Kidney epithelial cell (primary cell): ENCODE results near the gene CBFA2T3. TPM values are rescaled to one million over a fixed set of nuclear protein-coding genes. Genes with fewer than 3 reads are reported as not detected.

Experiments
- DNase-seq: peaks from one replicate; pipeline ENCODE4 v3.0.0-alpha.2; 2010; ENCODE audit warnings: low read depth
- H3K27me3 ChIP-seq: 2 replicates; pipeline ENCODE4 v1.6.0; 2011; ENCODE audit warnings: low read length; ENCODE audit not compliant: control insufficient read depth, insufficient read depth
- H3K36me3 ChIP-seq: 2 replicates; pipeline ENCODE4 v1.5.1; 2011; ENCODE audit warnings: low read length; ENCODE audit not compliant: control insufficient read depth, insufficient read depth
- H3K4me3 ChIP-seq: 2 replicates; pipeline ENCODE4 v1.5.1; 2011; ENCODE audit warnings: low read depth, mild to moderate bottlenecking, control low read depth, low read length
- CTCF ChIP-seq: IDR thresholded peaks from 2 replicates; pipeline ENCODE4 v1.5.1; 2011; ENCODE audit warnings: mild to moderate bottlenecking, moderate library complexity, low read length, control low read depth, inconsistent platforms; ENCODE audit not compliant: insufficient read depth, poor library complexity, severe bottlenecking
- total RNA-seq: library from RNA; depleted of rRNA; stranded (reverse); fragments of >200 nt; gene quantifications from 2 replicates; pipeline ENCODE4 v1.2.3, GENCODE V29; 2015

Gene CBFA2T3
- total RNA-seq, 1 donor from 2014 or later = 0.63 TPM

DNA sequence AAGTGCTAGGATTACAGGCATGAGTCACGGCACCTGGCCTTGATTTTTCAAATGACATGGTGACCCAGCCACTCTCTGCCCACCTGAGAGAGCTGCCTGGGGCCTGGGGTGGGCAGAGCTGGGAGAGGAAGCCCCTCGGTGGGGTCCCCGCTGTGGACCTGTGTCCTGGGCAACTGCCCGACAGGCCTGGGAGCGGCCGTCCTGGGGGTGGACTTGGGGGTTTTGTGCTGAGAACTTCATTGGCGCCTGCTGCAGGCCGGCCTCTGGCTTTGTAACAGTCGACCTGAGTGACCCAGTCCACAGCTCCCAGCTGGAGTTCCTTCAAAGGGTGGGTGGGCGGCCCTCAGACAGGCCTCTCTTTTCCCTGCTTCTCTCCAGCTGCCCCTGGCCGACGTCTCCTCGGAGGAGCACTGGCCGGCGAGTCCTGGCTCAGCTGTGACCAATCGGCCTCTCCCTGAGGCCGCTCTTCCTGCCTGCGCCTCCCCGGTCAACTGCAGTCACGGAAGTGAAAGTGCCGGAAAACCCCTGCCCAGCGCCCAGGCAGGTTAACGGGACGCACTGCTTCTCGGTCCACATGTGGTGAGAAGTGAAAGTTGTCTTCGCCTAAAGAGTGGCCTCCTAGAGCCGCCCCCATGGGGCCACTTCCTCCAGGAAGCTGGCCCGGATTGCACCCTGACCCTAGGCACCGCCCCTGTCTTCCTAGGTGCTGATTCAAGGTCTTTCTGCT is 5.5 kb downstream of the CBFA2T3 start:
- H3K27me3 ChIP-seq = peaks cover 53% of the 10 kb centered on the region

GRCh38 chr16:88970539-88971065 is 6.4 kb downstream of the CBFA2T3 start:
- peaks cover 46% of the 10 kb centered on the region for H3K27me3 ChIP-seq
- TF ChIP-seq CTCF = no peak
- DNase-seq = no peak
- H3K36me3 ChIP-seq = no peaks in the 10 kb centered on the region
- H3K4me3 ChIP-seq = no peak overlapping the region

More for the DNA sequence above, 5.5 kb downstream of the CBFA2T3 start:
- no peak for TF ChIP-seq CTCF
- DNase-seq = no peak
- no peaks in the 10 kb centered on the region for H3K36me3 ChIP-seq
- no peak overlapping the region for H3K4me3 ChIP-seq

DNA sequence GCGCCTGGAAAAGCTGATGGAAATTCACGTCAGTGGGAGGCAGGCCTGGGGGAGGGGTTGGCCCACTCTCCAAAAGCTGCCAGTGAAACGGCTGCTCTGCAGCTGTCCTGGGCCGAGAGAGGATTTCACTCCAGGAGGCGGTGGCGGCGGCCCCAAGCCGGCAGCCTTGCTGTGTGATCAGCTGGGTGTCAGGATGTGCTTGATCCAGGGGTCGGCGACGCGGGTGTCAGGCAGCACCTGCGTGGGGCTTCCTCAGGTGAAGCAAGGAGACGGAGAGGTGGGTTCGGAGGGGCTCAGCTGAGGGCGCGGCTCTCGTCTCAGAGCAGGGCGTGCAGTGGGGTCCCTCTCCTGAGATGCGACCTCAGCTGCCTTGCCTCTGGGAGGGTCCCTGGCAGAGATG is 7.0 kb downstream of the CBFA2T3 start:
- H3K36me3 ChIP-seq = no peaks in the 10 kb centered on the region
- H3K27me3 ChIP-seq = peaks cover 46% of the 10 kb centered on the region
- TF ChIP-seq CTCF = no peak
- no peak overlapping the region for H3K4me3 ChIP-seq
- DNase-seq = no peak

DNA sequence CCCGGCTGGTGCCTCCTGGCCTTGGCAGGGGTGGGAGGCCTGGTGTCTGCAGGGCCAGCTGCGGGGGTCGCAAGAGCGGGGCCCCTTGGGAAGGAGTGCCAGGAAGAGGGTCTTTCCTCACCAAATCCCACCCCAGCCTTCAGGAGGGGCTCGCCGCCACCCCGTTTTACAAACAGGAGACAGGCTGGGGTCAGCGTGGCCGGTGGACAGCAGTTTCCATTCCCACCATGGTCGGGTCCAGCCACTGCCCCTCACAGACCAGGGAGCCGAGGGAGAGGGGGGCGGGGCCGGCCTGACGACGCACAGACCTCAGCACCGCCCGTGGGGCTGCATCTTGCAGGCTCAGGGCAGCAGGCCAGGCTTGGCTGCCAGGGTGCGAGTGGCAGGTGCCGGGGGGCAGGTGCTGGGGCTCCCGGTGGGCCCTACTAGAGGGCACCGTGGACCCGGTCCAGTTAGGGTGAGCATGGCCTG is 7.6 kb downstream of the CBFA2T3 start:
- Histone ChIP-seq H3K4me3 (no peak overlapping the region), H3K36me3 (no peaks in the 10 kb centered on the region), H3K27me3 (peaks cover 42% of the 10 kb centered on the region)
- TF ChIP-seq CTCF = no peak
- no peak for DNase-seq

GRCh38 chr16:88968589-88969280 is 8.3 kb downstream of the CBFA2T3 start:
- DNase-seq = no peak
- no peak overlapping the region for H3K4me3 ChIP-seq
- no peaks in the 10 kb centered on the region for H3K36me3 ChIP-seq
- peaks cover 38% of the 10 kb centered on the region for H3K27me3 ChIP-seq
- no peak for TF ChIP-seq CTCF
